ENCODE measurements around the gene BIRC7. TPM values are rescaled to one million over a fixed set of nuclear protein-coding genes. Genes with fewer than 3 reads are reported as not detected.

The BIRC7 gene
- total RNA-seq, 2 experiments from 2014 or later, result 5.1 to 5.3 TPM

- Mint-ChIP-seq H3K27ac (peak overlapping the region; percentile 75), H3K27me3 (no peaks in the 10 kb centered on the region), H3K36me3 (ENCODE audit: low read depth) (peaks cover 17% of the 10 kb centered on the region), H3K4me1 (ENCODE audit: low read depth) (peaks cover 37% of the 10 kb centered on the region), H3K9me3 (no peaks in the 10 kb centered on the region), H3K4me3 (no peak overlapping the region)
- intact Hi-C loops (cut with micrococcal nuclease), result no loop called here
- ATAC-seq, result no peak
- no peak for TF ChIP-seq CTCF (IDR thresholded peaks at IDR 0.05)
- POLR2A ChIA-PET, result interaction anchor here (0.7 kb wide), 1 partner anchor 11 kb away, joined by 3 read pairs; no protein-coding TSS in a partner anchor
- CTCF ChIA-PET, result interaction anchor here (1.0 to 3.8 kb wide), 4 partner anchors 16 to 141 kb away, joined by 3 to 23 read pairs (median 4); no protein-coding TSS in a partner anchor
- DNase-seq, result no peak
Measured at GRCh38 chr20:63196768-63197470, 38.8 kb upstream of the BIRC7 start.

- CTCF ChIA-PET, result interaction anchor here (1.5 to 3.8 kb wide), 3 partner anchors 15 to 25 kb away, joined by 4 to 23 read pairs (median 5); no protein-coding TSS in a partner anchor
- Mint-ChIP-seq H3K27ac (peak overlapping the region; percentile 16), H3K4me3 (no peak overlapping the region), H3K36me3 (ENCODE audit: low read depth) (peaks cover 23% of the 10 kb centered on the region), H3K4me1 (ENCODE audit: low read depth) (peaks cover 37% of the 10 kb centered on the region), H3K9me3 (no peaks in the 10 kb centered on the region), H3K27me3 (no peaks in the 10 kb centered on the region)
- no peak for TF ChIP-seq CTCF (IDR thresholded peaks at IDR 0.05)
- DNase-seq (no peak), ATAC-seq (no peak)
- intact Hi-C loops (cut with micrococcal nuclease), result no loop called here
- POLR2A ChIA-PET, result no interaction called here
Measured at GRCh38 chr20:63198606-63199005, 37.1 kb upstream of the BIRC7 start.

- H3K36me3 Mint-ChIP-seq (ENCODE audit: low read depth), result peaks cover 30% of the 10 kb centered on the region
- CTCF ChIA-PET, result no interaction called here
- H3K9me3 Mint-ChIP-seq, result no peaks in the 10 kb centered on the region
Measured at GRCh38 chr20:63202021-63202420, 33.7 kb upstream of the BIRC7 start.

GRCh38 chr20:63202811-63203526 lies 32.7 kb upstream of the BIRC7 start:
- CTCF ChIA-PET, result interaction anchor here (1.0 to 1.8 kb wide), 2 partner anchors 20 to 22 kb away, joined by 3 to 7 read pairs; no protein-coding TSS in a partner anchor
- TF ChIP-seq CTCF (IDR thresholded peaks at IDR 0.05), result no peak
- H3K27ac Mint-ChIP-seq, result no peak overlapping the region
- ATAC-seq, result no peak
- peaks cover 31% of the 10 kb centered on the region for H3K36me3 Mint-ChIP-seq (ENCODE audit: low read depth)
- H3K9me3 Mint-ChIP-seq, result no peaks in the 10 kb centered on the region
- no peak overlapping the region for H3K4me3 Mint-ChIP-seq
- H3K27me3 Mint-ChIP-seq, result no peaks in the 10 kb centered on the region
- intact Hi-C loops (cut with micrococcal nuclease), result no loop called here
- POLR2A ChIA-PET, result interaction anchor here (2.8 kb wide), 1 partner anchor 12 kb away, joined by 13 read pairs; the partner anchor contains the start of gene YTHDF1
- H3K4me1 Mint-ChIP-seq (ENCODE audit: low read depth), result peaks cover 24% of the 10 kb centered on the region
- DNase-seq, result no peak

More at GRCh38 chr20:63202021-63202420, 33.7 kb upstream of the BIRC7 start:
- Mint-ChIP-seq H3K4me1 (ENCODE audit: low read depth) (peaks cover 34% of the 10 kb centered on the region), H3K27ac (no peak overlapping the region), H3K4me3 (no peak overlapping the region), H3K27me3 (no peaks in the 10 kb centered on the region)
- ATAC-seq, result no peak
- intact Hi-C loops (cut with micrococcal nuclease), result no loop called here
- POLR2A ChIA-PET, result no interaction called here
- DNase-seq, result no peak
- TF ChIP-seq CTCF (IDR thresholded peaks at IDR 0.05), result no peak

All from activated CD8-positive, alpha-beta T cell treated with anti-CD3 and anti-CD28 coated beads for 36 hours (primary cell).